Measurements from ENCODE around the gene SORCS2. TPM values are rescaled to one million over a fixed set of nuclear protein-coding genes. Genes with fewer than 3 reads are reported as not detected.

The SORCS2 gene
- total and polyA plus RNA-seq, 2 of the 8 experiments (the other 6 are each of a cell fraction or from before 2014, with no cell fraction given): 0.36 to 1.8 TPM

GRCh38 chr4:7254736-7255487 is 62.6 kb downstream of the SORCS2 start:
- CTCF ChIA-PET (ENCODE audit: partially characterized antibody): no interaction called here
- 89% methylated on average over 17 of the region's 17 CpGs; no CpG with 5 or more reads in 1 of the 2 experiments for WGBS, 2 experiments (ENCODE audit: extremely low coverage in 1 of 2, insufficient coverage in 1 of 2, insufficient read length in 1 of 2, insufficient replicate concordance in 2 of 2, low coverage in 1 of 2, low lambda C conversion rate in 2 of 2, missing lambda C conversion rate in 1 of 2)
- TF ChIP-seq KDM1A (IDR thresholded peaks at IDR 0.05; ENCODE audit: borderline replicate concordance, low read length) (no peak), ATF3 (IDR thresholded peaks at IDR 0.05; ENCODE audit: insufficient read depth, low read depth, low read length) (no peak), EGR1 (IDR thresholded peaks at IDR 0.05; ENCODE audit: borderline replicate concordance, low read depth, low read length) (no peak), NRF1 (IDR thresholded peaks at IDR 0.05; ENCODE audit: low read depth, low read length) (no peak), TAF7 (optimal IDR thresholded peaks at IDR 0.05; ENCODE audit: borderline replicate concordance, low read depth, low read length) (no peak), JUND (IDR thresholded peaks at IDR 0.05; ENCODE audit: low read length) (no peak), GTF2F1 (IDR thresholded peaks at IDR 0.05; ENCODE audit: borderline replicate concordance, low read depth, low read length) (no peak), ZNF274 (IDR thresholded peaks at IDR 0.05; ENCODE audit: borderline replicate concordance, extremely low read depth, low read length) (no peak), FOSL1 (IDR thresholded peaks at IDR 0.05; ENCODE audit: insufficient read depth, low read depth, low read length) (no peak), BACH1 (IDR thresholded peaks at IDR 0.05; ENCODE audit: low read length) (no peak), MAX (IDR thresholded peaks at IDR 0.05) (no peak), SIRT6 (IDR thresholded peaks at IDR 0.05; ENCODE audit: low read length) (no peak)

More at GRCh38 chr4:7254736-7255487, 62.6 kb downstream of the SORCS2 start:
- Histone ChIP-seq H3K56ac (replicated peaks; ENCODE audit: insufficient read length, low read depth, low read length) (no peak overlapping the region), H3K9me3 (ENCODE audit: insufficient read depth in 2 of 2, low read depth in 1 of 2, low read length in 1 of 2) (no peaks in the 10 kb centered on the region; a peak in 1 of 4 replicates), H3K4me2 (ENCODE audit: insufficient read depth in 1 of 2, low read depth in 2 of 2, low read length in 2 of 2) (no peak overlapping the region), H2BK20ac (ENCODE audit: low read length) (no peak overlapping the region), H3K27ac (ENCODE audit: low read depth, low read length) (no peak overlapping the region), H3K23me2 (ENCODE audit: low read depth, low read length) (no peaks in the 10 kb centered on the region), H2AK5ac (ENCODE audit: low read depth, low read length) (no peak overlapping the region), H4K8ac (ENCODE audit: extremely low read depth, insufficient read depth, low read length) (peak overlapping the region; percentile 63), H2BK120ac (replicated peaks; ENCODE audit: low read depth, low read length) (no peak overlapping the region), H2BK5ac (ENCODE audit: low read depth, low read length) (no peak overlapping the region; the same call in 1 of the 2 replicates), H3K9ac (replicated peaks in 1 of 4; ENCODE audit: extremely low read depth in 1 of 4, low read depth in 3 of 4, low read length in 3 of 4) (no peak overlapping the region), H3K27me3 (replicated peaks in 1 of 4; ENCODE audit: control insufficient read depth in 3 of 4, extremely low read depth in 1 of 4, insufficient read depth in 3 of 4, low read length in 3 of 4) (no peaks in the 10 kb centered on the region), H3K79me1 (ENCODE audit: low read depth, low read length) (no peaks in the 10 kb centered on the region), H2AFZ (ENCODE audit: low read length) (no peak overlapping the region), H2BK15ac (ENCODE audit: low read length) (no peak overlapping the region), H3K79me2 (ENCODE audit: control insufficient read depth in 1 of 2, insufficient read depth in 2 of 2, low read length in 2 of 2) (no peaks in the 10 kb centered on the region), H3K23ac (ENCODE audit: insufficient read length) (no peak overlapping the region), H3K4me3 (ENCODE audit: extremely low read depth in 1 of 4, insufficient read depth in 2 of 4, low read depth in 3 of 4, low read length in 4 of 4) (no peak overlapping the region), H3K14ac (ENCODE audit: insufficient read length) (no peak overlapping the region), H2BK12ac (ENCODE audit: low read depth, low read length) (no peak overlapping the region), H3K18ac (ENCODE audit: extremely low read depth, low read length) (no peak overlapping the region), H3K4me1 (replicated peaks in 1 of 4; ENCODE audit: control insufficient read depth in 3 of 4, insufficient read depth in 4 of 4, low read length in 3 of 4) (no peaks in the 10 kb centered on the region; a peak in 2 of 7 replicates), H4K5ac (ENCODE audit: insufficient read length, low read depth, low read length) (no peak overlapping the region), H4K91ac (replicated peaks; ENCODE audit: insufficient read length, low read length) (no peak overlapping the region), H3K36me3 (ENCODE audit: control insufficient read depth in 2 of 4, insufficient read depth in 4 of 4, low read length in 3 of 4) (no peaks in the 10 kb centered on the region), H4K20me1 (replicated peaks in 1 of 2; ENCODE audit: control insufficient read depth in 1 of 2, insufficient read depth in 2 of 2, low read length in 2 of 2) (no peaks in the 10 kb centered on the region), H3K4ac (replicated peaks; ENCODE audit: insufficient read length, low read depth, low read length) (peak overlapping the region; percentile 49)
- POLR2A ChIA-PET (ENCODE audit: partially characterized antibody): no interaction called here
- FAIRE-seq (no peak), DNase-seq (ENCODE audit: low read depth in 1 of 2, low spot score in 2 of 2) (no peak)
